Ishikawa (cell line): ENCODE data around the gene C1QTNF4.

Experiments
- CEBPB ChIP-seq: IDR thresholded peaks from 2 replicates; pipeline ENCODE4 v1.6.1; 2012
- CREB1 ChIP-seq: IDR thresholded peaks from 2 replicates; pipeline ENCODE4 v1.6.1; 2012; ENCODE audit warnings: low read depth
- EGR1 ChIP-seq: IDR thresholded peaks from 2 replicates; pipeline ENCODE4 v1.6.1; 2012
- EP300 ChIP-seq: IDR thresholded peaks from 2 replicates; pipeline ENCODE4 v1.6.1; 2012; ENCODE audit warnings: borderline replicate concordance
- FOXM1 ChIP-seq: IDR thresholded peaks from 2 replicates; pipeline ENCODE4 v1.6.1; 2012; ENCODE audit warnings: low read depth, borderline replicate concordance
- MAX ChIP-seq: IDR thresholded peaks from 2 replicates; pipeline ENCODE4 v1.6.1; 2012
- NFIC ChIP-seq: IDR thresholded peaks from 2 replicates; pipeline ENCODE4 v1.6.1; 2012
- RAD21 ChIP-seq: IDR thresholded peaks from 2 replicates; pipeline ENCODE4 v1.6.1; 2012; ENCODE audit warnings: low read depth
- TAF1 ChIP-seq: IDR thresholded peaks from 2 replicates; pipeline ENCODE4 v1.6.1; 2012; ENCODE audit warnings: low read depth, mild to moderate bottlenecking
- TCF12 ChIP-seq: IDR thresholded peaks from 2 replicates; pipeline ENCODE4 v1.6.1; 2012; ENCODE audit warnings: low read depth
- TEAD4 ChIP-seq: IDR thresholded peaks from 2 replicates; pipeline ENCODE4 v1.6.1; 2012
- YY1 ChIP-seq: IDR thresholded peaks from 2 replicates; pipeline ENCODE4 v1.6.1; 2012; ENCODE audit warnings: low read depth
- ZBTB7A ChIP-seq: IDR thresholded peaks from 2 replicates; pipeline ENCODE4 v1.6.1; 2012; ENCODE audit warnings: low read depth
- TF ChIP-seq, protein P1 (sequence below): IDR thresholded peaks from 2 replicates; pipeline ENCODE4 v1.6.1; 2012; ENCODE audit warnings: low read depth, mild to moderate bottlenecking
- TF ChIP-seq, protein P2 (sequence below): IDR thresholded peaks from 2 replicates; pipeline ENCODE4 v1.6.1; 2012

Gene C1QTNF4

GRCh38 chr11:47541070-47541469 lies 53.1 kb downstream of the C1QTNF4 start:
- TF ChIP-seq EP300 (no peak), CEBPB (no peak), NFIC (no peak), MAX (no peak), RAD21 (no peak), FOXM1 (no peak), EGR1 (no peak), CREB1 (no peak), TCF12 (no peak), ZBTB7A (no peak)
- TF ChIP-seq, protein P1, sequence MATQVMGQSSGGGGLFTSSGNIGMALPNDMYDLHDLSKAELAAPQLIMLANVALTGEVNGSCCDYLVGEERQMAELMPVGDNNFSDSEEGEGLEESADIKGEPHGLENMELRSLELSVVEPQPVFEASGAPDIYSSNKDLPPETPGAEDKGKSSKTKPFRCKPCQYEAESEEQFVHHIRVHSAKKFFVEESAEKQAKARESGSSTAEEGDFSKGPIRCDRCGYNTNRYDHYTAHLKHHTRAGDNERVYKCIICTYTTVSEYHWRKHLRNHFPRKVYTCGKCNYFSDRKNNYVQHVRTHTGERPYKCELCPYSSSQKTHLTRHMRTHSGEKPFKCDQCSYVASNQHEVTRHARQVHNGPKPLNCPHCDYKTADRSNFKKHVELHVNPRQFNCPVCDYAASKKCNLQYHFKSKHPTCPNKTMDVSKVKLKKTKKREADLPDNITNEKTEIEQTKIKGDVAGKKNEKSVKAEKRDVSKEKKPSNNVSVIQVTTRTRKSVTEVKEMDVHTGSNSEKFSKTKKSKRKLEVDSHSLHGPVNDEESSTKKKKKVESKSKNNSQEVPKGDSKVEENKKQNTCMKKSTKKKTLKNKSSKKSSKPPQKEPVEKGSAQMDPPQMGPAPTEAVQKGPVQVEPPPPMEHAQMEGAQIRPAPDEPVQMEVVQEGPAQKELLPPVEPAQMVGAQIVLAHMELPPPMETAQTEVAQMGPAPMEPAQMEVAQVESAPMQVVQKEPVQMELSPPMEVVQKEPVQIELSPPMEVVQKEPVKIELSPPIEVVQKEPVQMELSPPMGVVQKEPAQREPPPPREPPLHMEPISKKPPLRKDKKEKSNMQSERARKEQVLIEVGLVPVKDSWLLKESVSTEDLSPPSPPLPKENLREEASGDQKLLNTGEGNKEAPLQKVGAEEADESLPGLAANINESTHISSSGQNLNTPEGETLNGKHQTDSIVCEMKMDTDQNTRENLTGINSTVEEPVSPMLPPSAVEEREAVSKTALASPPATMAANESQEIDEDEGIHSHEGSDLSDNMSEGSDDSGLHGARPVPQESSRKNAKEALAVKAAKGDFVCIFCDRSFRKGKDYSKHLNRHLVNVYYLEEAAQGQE: no peak
- TF ChIP-seq, protein P2, sequence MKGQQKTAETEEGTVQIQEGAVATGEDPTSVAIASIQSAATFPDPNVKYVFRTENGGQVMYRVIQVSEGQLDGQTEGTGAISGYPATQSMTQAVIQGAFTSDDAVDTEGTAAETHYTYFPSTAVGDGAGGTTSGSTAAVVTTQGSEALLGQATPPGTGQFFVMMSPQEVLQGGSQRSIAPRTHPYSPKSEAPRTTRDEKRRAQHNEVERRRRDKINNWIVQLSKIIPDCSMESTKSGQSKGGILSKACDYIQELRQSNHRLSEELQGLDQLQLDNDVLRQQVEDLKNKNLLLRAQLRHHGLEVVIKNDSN: no peak

- TF ChIP-seq FOXM1 (no peak), MAX (no peak), NFIC (no peak), CREB1 (no peak), EGR1 (no peak), TEAD4 (no peak), EP300 (no peak), RAD21 (no peak), ZBTB7A (no peak), CEBPB (no peak), YY1 (no peak), TAF1 (no peak)
- TF ChIP-seq, protein P2: no peak
Observed at GRCh38 chr11:47539681-47540039, 54.6 kb downstream of the C1QTNF4 start.
